Neuronal stem cell (in vitro differentiated cells): ENCODE data around the gene RASSF5.

Source experiments
- DNase-seq: peaks from one replicate; pipeline ENCODE4 v3.0.0-alpha.2; 2013; ENCODE audit warnings: low spot score
- H2AFZ ChIP-seq: one replicate; pipeline ENCODE4 v1.6.1; 2013; ENCODE audit warnings: mild to moderate bottlenecking, low read length, inconsistent platforms
- H2AK5ac ChIP-seq: 2 replicates; pipeline ENCODE4 v1.6.1; 2013; ENCODE audit warnings: low read depth, mild to moderate bottlenecking, inconsistent platforms, low read length, moderate library complexity, mixed read lengths
- H2BK120ac ChIP-seq: 2 replicates; pipeline ENCODE4 v1.6.1; 2013; ENCODE audit warnings: low read depth, mild to moderate bottlenecking, inconsistent platforms, low read length, moderate library complexity, mixed read lengths
- H2BK12ac ChIP-seq: one replicate; pipeline ENCODE4 v1.6.1; 2013; ENCODE audit warnings: low read length, inconsistent platforms
- H2BK15ac ChIP-seq: 2 replicates; pipeline ENCODE4 v1.6.1; 2013; ENCODE audit warnings: mild to moderate bottlenecking, low read length, inconsistent platforms, mixed read lengths
- H2BK5ac ChIP-seq: one replicate; pipeline ENCODE4 v1.6.1; 2013; ENCODE audit warnings: inconsistent platforms, mild to moderate bottlenecking, low read length, moderate library complexity
- H3K14ac ChIP-seq: one replicate; pipeline ENCODE4 v1.6.1; 2013; ENCODE audit warnings: low read length, inconsistent platforms
- H3K18ac ChIP-seq: 2 replicates; pipeline ENCODE4 v1.6.1; 2013; ENCODE audit warnings: low read length, inconsistent platforms
- H3K23ac ChIP-seq: 2 replicates; pipeline ENCODE4 v1.6.1; 2013; ENCODE audit warnings: low read depth, mild to moderate bottlenecking, mixed read lengths, low read length, inconsistent platforms; ENCODE audit not compliant: poor library complexity
- H3K27ac ChIP-seq: replicated peaks from 3 replicates; pipeline ENCODE4 v1.5.1; 2013; ENCODE audit warnings: low read length, inconsistent platforms
- H3K27me3 ChIP-seq, 3 experiments: 2 replicates each; pipeline ENCODE4 v1.6.1; 2013; ENCODE audit warnings: low read length in 3 of 3, mild to moderate bottlenecking in 2 of 3, inconsistent platforms in 1 of 3, low read depth in 1 of 3, mixed read lengths in 1 of 3, moderate library complexity in 1 of 3; ENCODE audit not compliant: control insufficient read depth in 3 of 3, insufficient read depth in 3 of 3
- H3K36me3 ChIP-seq, 2 donors: replicated peaks in 1 of 2; 2 replicates each; pipeline ENCODE4 v1.6.1; 2013; ENCODE audit warnings: low read length in 2 of 2; ENCODE audit not compliant: control insufficient read depth in 2 of 2, insufficient read depth in 2 of 2
- H3K4ac ChIP-seq: 2 replicates; pipeline ENCODE4 v1.6.1; 2013; ENCODE audit warnings: inconsistent platforms, mild to moderate bottlenecking, low read length, moderate library complexity
- H3K4me1 ChIP-seq, 2 donors: 1 replicate in 1 of 2; 2 replicates in 1 of 2; pipeline ENCODE4 v1.6.1; 2013; ENCODE audit warnings: low read length in 2 of 2, low read depth in 1 of 2; ENCODE audit not compliant: control insufficient read depth in 2 of 2, insufficient read depth in 1 of 2
- H3K4me2 ChIP-seq: one replicate; pipeline ENCODE4 v1.6.1; 2013; ENCODE audit warnings: mild to moderate bottlenecking, low read length, inconsistent platforms; ENCODE audit not compliant: insufficient read depth, poor library complexity, severe bottlenecking
- H3K4me3 ChIP-seq, 2 donors: 2 replicates each; pipeline ENCODE4 v1.5.1; 2013; ENCODE audit warnings: low read length in 2 of 2, mild to moderate bottlenecking in 2 of 2, inconsistent platforms in 1 of 2, moderate library complexity in 1 of 2
- H3K79me1 ChIP-seq: one replicate; pipeline ENCODE4 v1.6.1; 2013; ENCODE audit warnings: low read depth, mild to moderate bottlenecking, inconsistent platforms, low read length, moderate library complexity
- H3K9ac ChIP-seq: one replicate; pipeline ENCODE4 v1.6.1; 2013; ENCODE audit warnings: mild to moderate bottlenecking, low read depth, low read length, inconsistent platforms; ENCODE audit not compliant: poor library complexity
- H3K9me3 ChIP-seq, 2 donors: replicated peaks in 1 of 2; 2 replicates each; pipeline versions ENCODE3 to v1.6.1; 2013; ENCODE audit warnings: low read length in 2 of 2, mild to moderate bottlenecking in 2 of 2, inconsistent platforms in 1 of 2, low read depth in 1 of 2, mixed read lengths in 1 of 2, moderate library complexity in 1 of 2; ENCODE audit not compliant: control insufficient read depth in 2 of 2, insufficient read depth in 1 of 2
- H4K8ac ChIP-seq: one replicate; pipeline ENCODE4 v1.6.1; 2013; ENCODE audit warnings: low read depth, mild to moderate bottlenecking, inconsistent platforms, low read length, moderate library complexity
- H4K91ac ChIP-seq: one replicate; pipeline ENCODE4 v1.6.1; 2013; ENCODE audit warnings: low read length, low read depth, mild to moderate bottlenecking, inconsistent platforms; ENCODE audit not compliant: poor library complexity
- WGBS, 2 donors: extraction: QIAGEN DNeasy Blood & Tissue Kit; methylation state at CpG; one replicate each; pipeline ENCODE4 v1.1.7; 2013; ENCODE audit warnings: missing lambda C conversion rate in 2 of 2, mixed read lengths in 1 of 2; ENCODE audit not compliant: insufficient read length in 2 of 2, insufficient replicate concordance in 1 of 2; ENCODE audit errors: extremely low coverage in 2 of 2; 5-methylcytosine and 5-hydroxymethylcytosine counted together

The RASSF5 gene

GRCh38 chr1:206511362-206512057 is 4.2 kb downstream of the RASSF5 start:
- no peak overlapping the region for H3K9ac ChIP-seq
- no peak overlapping the region for H2BK15ac ChIP-seq
- no CpG with 5 or more reads among the region's 14 CpGs for WGBS, 2 donors
- H2AK5ac ChIP-seq, result no peak overlapping the region
- no peak overlapping the region for H2BK12ac ChIP-seq
- H2BK120ac ChIP-seq, result no peak overlapping the region
- H3K36me3 ChIP-seq, result no peaks in the 10 kb centered on the region
- peaks cover 11 to 84% (median 33%) of the 10 kb centered on the region in 3 experiments for H3K27me3 ChIP-seq
- no peak overlapping the region for H3K27ac ChIP-seq
- no peak overlapping the region for H3K4me3 ChIP-seq
- H3K79me1 ChIP-seq, result no peaks in the 10 kb centered on the region
- DNase-seq, result no peak
- H3K4me2 ChIP-seq, result no peak overlapping the region
- H4K8ac ChIP-seq, result no peak overlapping the region
- H3K9me3 ChIP-seq, result no peaks in the 10 kb centered on the region
- no peak overlapping the region for H3K23ac ChIP-seq
- peaks cover 5 to 17% of the 10 kb centered on the region in 2 donors for H3K4me1 ChIP-seq
- H3K18ac ChIP-seq, result no peak overlapping the region
- H2AFZ ChIP-seq, result peak overlapping the region; percentile 78
- no peak overlapping the region for H2BK5ac ChIP-seq
- H4K91ac ChIP-seq, result no peak overlapping the region
- no peak overlapping the region for H3K14ac ChIP-seq
- H3K4ac ChIP-seq, result no peak overlapping the region

- no peaks in the 10 kb centered on the region for H3K79me1 ChIP-seq
- H3K4me2 ChIP-seq, result no peak overlapping the region
- peak overlapping the region; percentile 78 for H2AFZ ChIP-seq
- peaks cover 6 to 83% (median 26%) of the 10 kb centered on the region in 3 experiments for H3K27me3 ChIP-seq
- no CpG with 5 or more reads among the region's 14 CpGs for WGBS, 2 donors
- DNase-seq, result no peak
- H2BK5ac ChIP-seq, result no peak overlapping the region
- H2AK5ac ChIP-seq, result no peak overlapping the region
- H2BK120ac ChIP-seq, result no peak overlapping the region
- H3K9ac ChIP-seq, result no peak overlapping the region
- H3K18ac ChIP-seq, result no peak overlapping the region
- H3K4me3 ChIP-seq, result no peak overlapping the region
- H3K4ac ChIP-seq, result no peak overlapping the region
- no peaks in the 10 kb centered on the region for H3K36me3 ChIP-seq
- H3K9me3 ChIP-seq, result no peaks in the 10 kb centered on the region
- H2BK15ac ChIP-seq, result no peak overlapping the region
- no peak overlapping the region for H2BK12ac ChIP-seq
- no peak overlapping the region for H3K23ac ChIP-seq
- H3K4me1 ChIP-seq, result peaks cover 5 to 17% of the 10 kb centered on the region in 2 donors
- no peak overlapping the region for H4K8ac ChIP-seq
- no peak overlapping the region for H3K27ac ChIP-seq
- H3K14ac ChIP-seq, result no peak overlapping the region
- H4K91ac ChIP-seq, result no peak overlapping the region
Observed at GRCh38 chr1:206512058-206512850, 4.9 kb downstream of the RASSF5 start.

GRCh38 chr1:206512851-206513180 is 5.5 kb downstream of the RASSF5 start:
- no peak overlapping the region for H2BK5ac ChIP-seq
- no peaks in the 10 kb centered on the region for H3K9me3 ChIP-seq
- no peak overlapping the region for H3K27ac ChIP-seq
- no peak overlapping the region for H3K4ac ChIP-seq
- H4K91ac ChIP-seq, result no peak overlapping the region
- H2BK120ac ChIP-seq, result no peak overlapping the region
- H2BK15ac ChIP-seq, result no peak overlapping the region
- H3K4me2 ChIP-seq, result no peak overlapping the region
- H2AK5ac ChIP-seq, result no peak overlapping the region
- no peaks in the 10 kb centered on the region for H3K36me3 ChIP-seq
- no peaks in the 10 kb centered on the region for H3K79me1 ChIP-seq
- no peak overlapping the region for H3K18ac ChIP-seq
- H2BK12ac ChIP-seq, result no peak overlapping the region
- no peak overlapping the region for H3K14ac ChIP-seq
- H2AFZ ChIP-seq, result no peak overlapping the region
- no peak for DNase-seq
- H3K9ac ChIP-seq, result no peak overlapping the region
- H3K4me3 ChIP-seq, result no peak overlapping the region
- WGBS, 2 donors, result no CpG with 5 or more reads among the region's 4 CpGs
- H3K27me3 ChIP-seq, result peaks cover 5 to 81% (median 20%) of the 10 kb centered on the region in 3 experiments
- H3K23ac ChIP-seq, result no peak overlapping the region
- H4K8ac ChIP-seq, result no peak overlapping the region
- peaks cover 5 to 17% of the 10 kb centered on the region in 2 donors for H3K4me1 ChIP-seq

GRCh38 chr1:206513312-206514111 is 6.2 kb downstream of the RASSF5 start:
- H3K18ac ChIP-seq, result no peak overlapping the region
- H2BK120ac ChIP-seq, result no peak overlapping the region
- no peak overlapping the region for H2AK5ac ChIP-seq
- no peak for DNase-seq
- H3K9me3 ChIP-seq, result no peaks in the 10 kb centered on the region
- no peak overlapping the region for H2AFZ ChIP-seq
- no peak overlapping the region for H4K8ac ChIP-seq
- no peak overlapping the region for H3K27ac ChIP-seq
- no peaks in the 10 kb centered on the region for H3K36me3 ChIP-seq
- H3K9ac ChIP-seq, result no peak overlapping the region
- peaks cover 5 to 17% of the 10 kb centered on the region in 2 donors for H3K4me1 ChIP-seq
- no peak overlapping the region for H2BK12ac ChIP-seq
- H3K4me3 ChIP-seq, result no peak overlapping the region
- no peak overlapping the region for H4K91ac ChIP-seq
- no peak overlapping the region for H3K14ac ChIP-seq
- WGBS, 2 donors, result no CpG with 5 or more reads among the region's 11 CpGs
- H2BK15ac ChIP-seq, result no peak overlapping the region
- H3K4me2 ChIP-seq, result no peak overlapping the region
- H3K79me1 ChIP-seq, result no peaks in the 10 kb centered on the region
- H3K23ac ChIP-seq, result no peak overlapping the region
- no peak overlapping the region for H3K4ac ChIP-seq
- no peak overlapping the region for H2BK5ac ChIP-seq
- peaks cover under 1 to 78% (median 13%) of the 10 kb centered on the region in 3 experiments for H3K27me3 ChIP-seq
